HUES48 (cell line): ENCODE measurements around the gene UGT1A6.

ENCODE experiments used
- H3K27ac ChIP-seq: one replicate; pipeline ENCODE4 v1.7.0; 2013; ENCODE audit warnings: low read depth, low read length, inconsistent platforms
- H3K27me3 ChIP-seq: 2 replicates; pipeline ENCODE4 v1.6.1; 2013; ENCODE audit warnings: mild to moderate bottlenecking, low read length; ENCODE audit not compliant: control insufficient read depth, insufficient read depth
- H3K36me3 ChIP-seq: 2 replicates; pipeline ENCODE4 v1.6.1; 2013; ENCODE audit warnings: low read length; ENCODE audit not compliant: control insufficient read depth, insufficient read depth
- H3K4me1 ChIP-seq: 2 replicates; pipeline ENCODE4 v1.6.1; 2013; ENCODE audit warnings: mild to moderate bottlenecking, low read length; ENCODE audit not compliant: control insufficient read depth, insufficient read depth
- H3K4me3 ChIP-seq: 2 replicates; pipeline ENCODE4 v1.5.1; 2013; ENCODE audit warnings: mild to moderate bottlenecking, low read depth, low read length
- H3K9ac ChIP-seq: 2 replicates; pipeline ENCODE4 v1.6.1; 2013; ENCODE audit warnings: mild to moderate bottlenecking, low read depth, low read length, moderate library complexity
- H3K9me3 ChIP-seq: 2 replicates; pipeline ENCODE4 v1.6.1; 2013; ENCODE audit warnings: low read length; ENCODE audit not compliant: control insufficient read depth, insufficient read depth

The UGT1A6 gene

DNA sequence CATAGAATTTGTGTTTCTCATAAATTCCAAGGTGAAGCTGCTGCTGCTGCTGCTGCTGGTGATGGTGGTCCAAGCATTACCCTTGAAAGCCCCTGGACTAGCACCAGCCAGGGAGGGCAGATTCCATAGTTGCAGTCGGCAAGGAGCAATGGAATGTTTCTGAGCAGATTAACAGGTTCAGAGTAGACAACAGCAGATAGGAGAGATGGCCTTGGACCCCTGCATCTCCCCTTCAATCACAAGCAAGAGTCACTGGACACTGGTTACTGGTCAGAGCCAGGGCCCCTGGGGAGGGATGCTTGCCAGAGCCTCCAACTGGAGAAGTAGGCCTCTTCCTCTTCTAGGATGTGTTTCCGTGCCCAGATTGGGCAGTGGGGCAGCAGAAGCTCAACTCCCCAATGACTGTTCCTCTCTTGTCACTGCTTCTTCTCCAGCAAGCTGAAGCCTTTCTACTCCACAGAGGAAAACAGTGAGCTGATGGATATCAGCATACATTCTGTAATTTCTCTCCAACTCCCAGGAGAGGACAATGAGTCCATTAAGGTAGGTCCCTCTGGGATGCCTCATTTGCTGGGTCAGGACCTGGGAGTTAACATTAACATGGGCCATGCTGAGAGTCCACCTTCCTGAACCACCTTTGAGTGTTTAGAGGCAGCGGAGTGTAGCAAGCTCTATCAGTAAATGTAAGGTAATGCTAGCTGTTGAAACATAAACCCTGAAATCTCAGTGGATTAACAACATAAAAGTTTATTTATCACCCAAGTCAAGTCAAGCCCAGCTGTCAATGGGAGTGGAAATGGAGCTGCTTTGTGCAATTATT, 120.8 kb downstream of the UGT1A6 start:
- H3K36me3 ChIP-seq, result no peaks in the 10 kb centered on the region
- no peak overlapping the region for H3K4me3 ChIP-seq
- no peaks in the 10 kb centered on the region for H3K27me3 ChIP-seq
- no peak overlapping the region for H3K9ac ChIP-seq
- H3K27ac ChIP-seq, result no peak overlapping the region
- H3K9me3 ChIP-seq, result peaks cover 8% of the 10 kb centered on the region; the same call in 1 of the 2 replicates
- no peaks in the 10 kb centered on the region for H3K4me1 ChIP-seq

- no peaks in the 10 kb centered on the region for H3K4me1 ChIP-seq
- H3K27ac ChIP-seq, result no peak overlapping the region
- no peaks in the 10 kb centered on the region for H3K36me3 ChIP-seq
- H3K9ac ChIP-seq, result no peak overlapping the region
- no peak overlapping the region for H3K4me3 ChIP-seq
- H3K9me3 ChIP-seq, result peaks cover 8% of the 10 kb centered on the region; the same call in 1 of the 2 replicates
- H3K27me3 ChIP-seq, result no peaks in the 10 kb centered on the region
These were observed 121.6 kb downstream of the UGT1A6 start for GRCh38 chr2:233814056-233814835.

DNA sequence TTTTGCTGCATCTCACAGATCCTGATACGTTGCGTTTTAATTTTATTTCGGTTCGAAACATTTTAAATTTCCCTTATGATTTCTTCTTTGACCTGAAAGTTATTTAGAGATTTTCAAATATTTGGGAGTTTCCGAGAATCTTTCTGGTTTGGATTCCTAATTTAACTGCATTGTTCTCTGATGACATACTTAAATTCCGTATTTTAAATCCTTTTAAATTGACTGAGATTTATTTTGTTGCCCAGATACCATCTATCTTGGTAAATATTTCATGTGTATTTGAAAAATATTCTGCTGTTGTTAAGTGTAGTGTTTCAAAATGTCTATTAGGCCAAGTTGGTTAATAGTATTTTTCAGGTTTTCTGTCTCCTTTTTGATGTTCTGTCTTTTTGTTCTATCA, 123.2 kb downstream of the UGT1A6 start:
- no peaks in the 10 kb centered on the region for H3K27me3 ChIP-seq
- H3K4me3 ChIP-seq, result no peak overlapping the region
- no peaks in the 10 kb centered on the region for H3K36me3 ChIP-seq
- H3K4me1 ChIP-seq, result no peaks in the 10 kb centered on the region
- no peak overlapping the region for H3K27ac ChIP-seq
- peaks cover 1% of the 10 kb centered on the region; the same call in 1 of the 2 replicates for H3K9me3 ChIP-seq
- H3K9ac ChIP-seq, result no peak overlapping the region

GRCh38 chr2:233816334-233816733, 123.6 kb downstream of the UGT1A6 start:
- Histone ChIP-seq H3K36me3 (no peaks in the 10 kb centered on the region), H3K4me1 (no peaks in the 10 kb centered on the region), H3K9me3 (no peaks in the 10 kb centered on the region), H3K9ac (no peak overlapping the region), H3K27ac (no peak overlapping the region), H3K27me3 (no peaks in the 10 kb centered on the region), H3K4me3 (no peak overlapping the region)

GRCh38 chr2:233816771-233817170, 124.1 kb downstream of the UGT1A6 start:
- Histone ChIP-seq H3K9me3 (no peaks in the 10 kb centered on the region), H3K9ac (no peak overlapping the region), H3K4me1 (no peaks in the 10 kb centered on the region), H3K27ac (no peak overlapping the region), H3K27me3 (no peaks in the 10 kb centered on the region), H3K4me3 (no peak overlapping the region), H3K36me3 (no peaks in the 10 kb centered on the region)

DNA sequence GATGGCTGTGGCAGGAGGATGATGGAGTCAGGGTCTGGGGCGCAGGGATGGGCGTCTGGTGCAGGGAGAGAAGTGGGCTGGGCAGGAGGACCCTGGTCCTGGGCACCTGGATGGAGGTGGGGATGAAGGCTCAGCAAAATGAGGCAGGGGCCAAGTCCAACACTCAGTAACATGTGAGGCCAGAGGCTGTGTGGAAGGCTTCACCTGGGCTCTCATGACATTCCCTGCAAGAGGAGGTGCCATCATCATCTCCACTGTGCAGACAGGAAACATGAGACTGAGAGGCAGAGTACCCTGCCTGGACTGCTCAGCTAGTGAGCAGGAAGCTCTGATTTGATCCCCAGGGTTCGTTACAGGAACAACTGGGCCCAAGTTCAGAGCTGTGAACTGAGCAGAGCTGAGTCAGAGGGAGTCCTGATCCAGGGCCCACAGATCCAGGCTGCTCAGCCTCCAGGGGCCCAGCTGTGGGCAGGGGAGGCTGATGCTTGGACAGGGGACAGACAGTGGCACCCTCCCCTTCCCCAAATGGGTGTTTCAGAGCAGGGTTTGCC, 124.7 kb downstream of the UGT1A6 start:
- Histone ChIP-seq H3K4me3 (no peak overlapping the region), H3K9me3 (no peaks in the 10 kb centered on the region), H3K4me1 (no peaks in the 10 kb centered on the region), H3K9ac (no peak overlapping the region), H3K27me3 (no peaks in the 10 kb centered on the region), H3K27ac (no peak overlapping the region), H3K36me3 (no peaks in the 10 kb centered on the region)

DNA sequence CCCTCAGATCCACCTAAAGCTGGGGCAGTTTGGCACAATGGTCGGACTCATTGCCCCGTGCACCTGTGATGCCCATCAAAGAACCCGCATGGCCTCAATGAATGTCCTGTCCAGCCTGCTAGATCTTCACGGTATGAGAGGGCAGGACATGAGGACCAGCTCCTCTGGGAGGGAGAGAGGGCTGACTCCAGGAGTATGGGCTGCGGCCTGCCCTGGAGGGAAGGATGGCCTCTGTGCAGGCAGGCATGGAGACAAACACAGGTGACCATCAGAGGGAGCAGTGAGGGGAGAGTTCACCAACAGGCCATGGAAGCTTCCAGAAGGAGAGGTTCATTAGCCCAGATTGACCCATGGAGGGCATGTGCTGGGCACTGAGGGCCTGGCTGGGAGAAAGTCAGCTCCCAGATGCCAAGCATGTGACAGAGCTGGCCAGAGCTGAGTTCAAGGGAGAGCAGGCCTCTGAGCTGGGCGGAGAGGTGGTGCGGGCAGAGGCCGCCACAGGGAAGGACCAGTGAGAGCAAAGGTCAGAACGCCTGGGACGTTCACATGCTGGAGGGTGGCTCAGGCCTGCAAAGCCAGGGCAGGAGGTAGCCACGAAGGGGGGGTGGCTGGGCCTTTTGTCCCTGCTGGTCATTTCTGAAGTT, 125.4 kb downstream of the UGT1A6 start:
- Histone ChIP-seq H3K9me3 (no peaks in the 10 kb centered on the region), H3K9ac (no peak overlapping the region), H3K27me3 (no peaks in the 10 kb centered on the region), H3K36me3 (no peaks in the 10 kb centered on the region), H3K4me3 (no peak overlapping the region), H3K4me1 (no peaks in the 10 kb centered on the region), H3K27ac (no peak overlapping the region)

- H3K27ac ChIP-seq, result no peak overlapping the region
- no peak overlapping the region for H3K9ac ChIP-seq
- no peak overlapping the region for H3K4me3 ChIP-seq
- no peaks in the 10 kb centered on the region for H3K27me3 ChIP-seq
- H3K36me3 ChIP-seq, result no peaks in the 10 kb centered on the region
- H3K4me1 ChIP-seq, result no peaks in the 10 kb centered on the region
- H3K9me3 ChIP-seq, result no peaks in the 10 kb centered on the region
These were observed 126.2 kb downstream of the UGT1A6 start for GRCh38 chr2:233818639-233819621.

DNA sequence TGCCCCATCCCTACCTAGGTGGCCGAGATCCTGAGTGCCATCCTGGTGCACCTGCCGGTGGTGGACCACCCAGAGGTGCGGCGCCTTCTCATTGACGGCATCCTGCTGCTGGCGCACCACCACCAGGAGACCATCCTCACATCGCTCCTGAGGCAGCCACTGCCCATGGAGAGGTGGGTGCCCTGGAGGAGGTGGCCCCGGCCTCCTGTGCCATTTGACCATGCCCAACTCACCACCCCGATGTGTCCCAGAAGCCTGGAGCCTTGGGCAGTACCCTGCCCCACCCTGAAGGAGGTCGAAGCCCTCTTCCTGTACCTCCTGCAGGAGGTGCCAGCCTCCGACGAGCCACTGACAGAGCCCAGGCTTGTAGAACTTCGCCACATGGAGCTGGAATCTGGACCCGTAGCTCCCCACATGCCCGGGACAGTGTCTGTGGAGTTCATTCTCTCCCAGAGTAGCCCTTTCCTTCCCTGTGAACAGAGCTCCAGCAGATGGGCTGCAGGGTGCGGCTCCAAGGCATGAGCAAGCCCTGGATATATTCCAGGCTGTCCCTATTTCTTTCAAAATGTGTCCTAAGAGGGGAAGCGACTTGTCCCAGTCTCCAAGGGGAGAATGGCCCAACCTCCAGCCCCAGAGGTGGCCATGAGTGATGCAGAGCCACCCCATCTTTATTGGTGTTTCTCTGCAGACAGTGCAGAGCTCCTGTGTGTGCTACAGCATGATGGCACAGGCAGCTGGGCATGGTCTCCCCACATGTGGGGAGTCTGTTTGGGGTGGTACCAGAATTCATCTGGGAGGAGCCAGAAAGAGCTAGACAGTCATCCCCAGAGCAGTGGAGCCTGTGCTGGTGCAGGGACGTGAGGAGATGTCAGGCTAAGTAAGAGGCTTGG, 127.4 kb downstream of the UGT1A6 start:
- H3K4me1 ChIP-seq, result no peaks in the 10 kb centered on the region
- H3K27me3 ChIP-seq, result no peaks in the 10 kb centered on the region
- no peaks in the 10 kb centered on the region for H3K9me3 ChIP-seq
- H3K9ac ChIP-seq, result no peak overlapping the region
- H3K4me3 ChIP-seq, result no peak overlapping the region
- no peaks in the 10 kb centered on the region for H3K36me3 ChIP-seq
- H3K27ac ChIP-seq, result no peak overlapping the region
